ENCODE results near the gene UBA3. TPM values are rescaled to one million over a fixed set of nuclear protein-coding genes. Genes with fewer than 3 reads are reported as not detected.

UBA3 gene
- 53.2 and 55.6 TPM in 2 replicates for total RNA-seq

DNA sequence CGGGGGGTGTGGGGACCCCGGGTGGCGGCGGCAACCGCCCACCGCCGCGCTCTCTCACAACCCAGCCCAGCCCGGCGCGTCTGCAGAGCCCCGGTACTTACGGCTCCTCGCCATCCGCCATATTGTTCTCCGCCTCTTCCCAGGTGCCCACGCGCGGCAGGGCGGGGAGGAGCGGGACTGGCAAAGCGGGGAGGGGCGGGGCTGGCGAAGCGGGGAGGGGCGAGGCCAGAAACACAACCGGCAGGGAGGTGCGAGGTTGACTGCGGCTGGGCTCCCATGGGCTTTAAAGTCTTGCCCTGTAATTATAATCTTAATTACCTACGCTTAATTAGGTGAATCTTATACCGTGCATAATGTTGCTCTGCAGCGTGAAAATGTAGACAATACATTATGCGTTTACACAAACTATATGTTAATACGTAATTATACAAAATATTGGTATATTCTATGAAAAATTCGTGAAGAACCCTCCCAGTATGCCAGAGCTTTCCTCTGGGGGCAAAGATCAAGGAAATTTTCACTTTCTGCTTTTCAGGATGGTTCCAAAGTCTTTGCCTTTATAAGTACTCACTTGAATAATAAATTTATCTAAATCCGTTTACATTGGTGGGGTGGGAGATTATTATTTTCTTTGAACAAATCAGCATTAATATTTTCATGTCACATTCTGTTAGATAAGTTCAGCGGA lies at the start of gene UBA3:
UBA3 (minus strand) TSS at position 133 of the 688 bp plus-strand sequence; CDS start at position 121, 12 bp downstream.
- DNase-seq (ENCODE audit: low read depth in 2 of 2): peak; percentile 90 to 91

GRCh38 chr3:69129531-69129930 lies 49.4 kb upstream of the UBA3 start:
- no peak for DNase-seq (ENCODE audit: low read depth in 2 of 2)

- no peak for DNase-seq (ENCODE audit: low read depth in 2 of 2)
Measured at GRCh38 chr3:69128509-69128908, 48.3 kb upstream of the UBA3 start.

- no peak for DNase-seq (ENCODE audit: low read depth in 2 of 2)
Measured at GRCh38 chr3:69126999-69127398, 46.8 kb upstream of the UBA3 start.

DNA sequence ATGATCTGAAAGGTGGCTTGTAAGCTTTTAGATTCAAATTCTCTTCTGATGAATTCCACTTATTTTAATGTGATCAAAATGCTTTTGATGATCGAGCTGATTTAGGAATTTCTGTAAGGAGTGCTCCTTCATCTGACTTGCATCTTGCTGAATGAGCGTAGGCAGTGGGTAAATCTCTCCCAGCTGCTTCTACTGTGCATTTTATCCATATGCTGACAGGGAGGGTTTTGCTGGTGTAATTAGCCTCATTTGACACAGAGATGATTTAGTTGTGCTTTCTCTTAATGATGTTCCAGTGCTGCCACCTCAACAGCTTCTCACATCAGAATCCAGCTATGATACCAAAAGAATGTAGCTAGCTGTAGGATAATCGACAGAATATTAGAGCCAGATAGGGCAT lies 46.1 kb upstream of the UBA3 start:
- DNase-seq (ENCODE audit: low read depth in 2 of 2): no peak

GRCh38 chr3:69122403-69122802 lies 42.2 kb upstream of the UBA3 start, which contains the start of gene LMOD3:
Gene LMOD3 (minus strand): TSS chr3:69122595. CDS start chr3:69122386, 209 bp downstream.
- DNase-seq (ENCODE audit: low read depth in 2 of 2): peak in 1 of 2 donors; percentile 32

DNA sequence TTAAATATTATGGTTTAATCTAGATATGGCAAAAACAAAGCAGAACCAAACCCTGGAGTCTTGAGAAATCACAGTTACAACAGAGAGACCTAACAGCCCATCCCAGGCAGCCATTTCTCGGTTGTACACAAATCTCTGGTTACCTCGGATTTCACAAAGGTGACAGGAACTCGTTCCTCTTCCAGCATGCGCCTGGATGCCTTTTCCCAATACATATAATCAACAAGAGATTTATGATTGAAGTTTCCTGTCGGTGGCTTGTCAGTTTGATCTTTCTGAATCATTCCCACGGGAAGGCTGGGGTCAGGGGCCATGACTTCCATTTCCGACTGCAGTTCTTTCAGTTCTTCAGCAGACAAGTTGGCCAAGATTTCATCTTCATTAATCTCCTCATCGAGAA lies 41.8 kb upstream of the UBA3 start:
- DNase-seq (ENCODE audit: low read depth in 2 of 2): peak; percentile 17 to 70

- no peak for DNase-seq (ENCODE audit: low read depth in 2 of 2)
Measured at GRCh38 chr3:69121513-69121912, 41.3 kb upstream of the UBA3 start.

DNA sequence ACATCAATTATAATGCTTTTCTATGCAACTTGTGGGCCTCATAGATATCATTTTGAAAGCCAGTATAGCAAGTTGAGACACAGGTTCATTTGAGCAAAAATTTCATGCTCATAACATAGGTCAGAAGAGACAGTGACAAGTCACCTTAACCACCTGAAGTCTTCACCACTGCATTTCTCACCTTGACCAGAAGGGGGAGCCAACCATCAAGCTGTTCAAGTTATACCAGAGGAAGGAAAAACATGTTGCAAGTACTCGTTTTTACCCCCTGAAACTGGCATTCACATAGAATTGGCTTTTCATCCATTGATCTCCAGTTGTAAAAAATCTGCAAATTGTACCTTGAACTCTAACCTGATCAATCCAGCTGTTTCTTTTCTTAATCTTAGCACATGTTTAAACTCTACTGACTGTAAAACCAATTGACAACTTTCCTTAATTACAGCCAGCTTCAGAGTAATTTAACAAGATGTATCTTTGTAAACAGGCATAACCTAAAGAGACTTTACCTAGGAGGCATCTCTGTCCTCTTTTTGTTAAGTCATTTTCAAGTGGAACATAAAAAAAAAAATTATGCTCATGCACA lies 40.8 kb upstream of the UBA3 start:
- peak; percentile 83 to 84 for DNase-seq (ENCODE audit: low read depth in 2 of 2)

DNA sequence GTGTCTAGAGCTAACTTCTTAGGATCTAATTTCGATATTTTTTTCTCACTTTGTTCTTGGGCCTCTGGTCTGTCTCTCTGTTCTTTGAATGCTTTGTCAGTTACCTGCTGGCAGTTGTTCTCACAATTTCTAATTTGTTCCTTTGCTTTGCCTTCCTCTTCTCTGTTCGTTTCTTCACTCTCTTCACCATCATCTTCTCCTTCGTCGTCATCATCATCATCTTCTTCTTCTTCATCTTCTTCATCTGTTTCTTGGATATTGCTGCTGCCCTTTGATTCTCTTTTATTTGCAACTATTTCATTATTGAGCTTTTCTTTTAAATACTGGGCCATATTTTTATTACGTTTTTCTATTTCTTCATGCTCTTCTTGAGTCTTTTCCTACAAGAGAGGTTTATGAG lies 39.5 kb upstream of the UBA3 start:
- DNase-seq (ENCODE audit: low read depth in 2 of 2): no peak

DNA sequence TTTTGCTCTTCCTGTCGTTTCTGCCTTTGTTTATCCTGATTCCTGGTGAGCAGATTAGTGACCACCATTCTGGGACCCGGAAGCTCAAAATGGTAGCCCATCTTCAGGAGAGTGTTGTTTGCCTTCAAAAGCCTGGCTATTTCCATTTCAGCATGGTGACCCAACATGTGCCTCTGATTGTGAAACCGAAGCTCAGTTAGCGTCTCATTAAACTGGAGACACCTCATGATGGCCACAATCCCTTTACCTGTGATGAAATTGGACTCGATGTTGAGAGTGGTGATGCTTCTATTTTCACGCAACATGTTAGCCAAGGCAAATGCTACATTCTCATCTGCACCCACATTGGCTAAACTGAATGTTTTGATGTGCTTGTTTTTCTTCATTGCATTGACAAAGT lies 39.0 kb upstream of the UBA3 start:
- DNase-seq (ENCODE audit: low read depth in 2 of 2): no peak

GRCh38 chr3:69118555-69118954 lies 38.4 kb upstream of the UBA3 start:
- no peak for DNase-seq (ENCODE audit: low read depth in 2 of 2)

GRCh38 chr3:69116897-69117296 lies 36.7 kb upstream of the UBA3 start:
- no peak for DNase-seq (ENCODE audit: low read depth in 2 of 2)

DNA sequence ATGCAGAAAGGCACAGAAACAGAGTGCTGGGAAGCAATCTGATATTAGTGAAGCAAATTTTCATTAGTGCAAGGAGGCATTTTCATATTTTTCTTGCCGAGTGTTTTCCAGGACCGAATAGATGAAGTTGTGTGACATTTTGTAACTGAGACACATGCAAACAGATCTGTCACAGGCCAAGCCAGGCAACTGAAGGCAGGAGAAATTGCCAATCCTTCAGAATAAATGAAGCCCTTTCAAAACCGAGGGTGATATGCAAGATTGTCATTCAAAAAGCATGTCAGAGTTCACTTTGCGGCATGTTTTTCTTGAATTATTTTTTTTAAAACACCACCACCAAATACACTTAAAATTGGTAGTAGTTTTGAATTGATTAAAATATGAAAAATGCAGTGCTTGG lies 36.0 kb upstream of the UBA3 start:
- DNase-seq (ENCODE audit: low read depth in 2 of 2): no peak

DNA sequence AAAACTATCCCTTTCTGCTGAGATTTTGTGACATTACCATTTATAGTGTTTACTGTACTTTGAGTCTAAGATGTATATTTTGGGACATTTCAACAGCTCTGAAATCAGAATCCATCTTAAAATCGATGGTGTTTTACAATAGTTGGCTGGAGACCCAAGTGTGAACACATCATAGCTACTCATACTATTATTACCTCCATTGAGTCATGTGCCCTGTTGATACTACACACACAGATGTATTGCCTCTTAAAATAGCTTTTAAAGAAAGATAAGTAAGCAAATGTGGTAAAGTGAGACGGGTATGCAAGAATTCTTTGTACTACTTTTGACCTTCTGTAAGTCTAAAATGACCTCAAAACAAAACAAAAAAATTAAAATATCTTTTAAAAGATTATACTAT lies 35.6 kb upstream of the UBA3 start:
- DNase-seq (ENCODE audit: low read depth in 2 of 2): peak in 1 of 2 donors; percentile 32

DNA sequence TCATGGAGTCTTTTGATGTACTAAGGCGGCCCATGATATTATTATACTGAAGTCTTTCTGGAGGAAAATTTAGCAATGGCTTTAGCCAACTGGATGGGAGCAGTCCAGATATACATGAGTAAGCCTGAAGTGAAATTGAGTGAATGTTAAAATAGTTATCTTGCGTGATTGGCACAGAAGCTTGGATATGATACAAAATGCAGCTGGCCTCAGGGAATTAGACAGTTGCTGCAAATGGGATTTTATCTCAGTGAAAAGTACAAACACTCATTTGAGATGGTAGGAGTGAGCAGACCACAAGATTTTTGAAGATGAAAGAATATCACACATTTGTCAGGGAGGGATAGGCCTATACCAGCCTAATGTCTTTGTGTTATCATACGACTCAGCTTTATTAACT lies 33.4 kb upstream of the UBA3 start:
- no peak for DNase-seq (ENCODE audit: low read depth in 2 of 2)

DNA sequence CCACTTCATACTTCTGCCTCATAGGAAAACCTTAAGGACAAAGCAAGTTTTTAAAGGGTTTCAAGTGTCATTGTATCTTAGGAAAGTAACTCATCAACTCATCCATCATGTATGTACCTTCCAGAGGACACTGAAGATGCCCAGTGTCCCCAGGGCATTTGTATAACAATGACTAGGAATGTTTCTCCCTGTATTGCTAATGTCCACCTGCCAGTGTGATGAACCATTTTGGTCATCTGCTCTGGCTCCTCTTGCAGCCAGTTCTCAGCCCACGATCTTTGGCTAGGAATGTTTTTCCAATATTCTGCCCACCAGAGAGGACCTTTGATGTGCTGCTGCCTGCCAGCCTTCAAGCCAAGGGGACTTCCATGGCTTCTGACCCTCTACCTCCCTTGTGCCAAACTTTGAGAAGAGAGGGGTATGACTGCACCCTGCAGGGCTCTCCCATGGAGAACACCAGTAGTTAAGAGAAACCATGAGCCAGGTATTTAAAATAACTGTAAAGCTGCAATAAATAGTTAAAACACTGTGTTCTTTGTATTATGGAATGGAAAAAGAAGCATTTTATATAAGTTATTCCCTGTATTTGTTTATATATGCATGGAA lies 30.9 kb upstream of the UBA3 start:
- no peak for DNase-seq (ENCODE audit: low read depth in 2 of 2)

DNA sequence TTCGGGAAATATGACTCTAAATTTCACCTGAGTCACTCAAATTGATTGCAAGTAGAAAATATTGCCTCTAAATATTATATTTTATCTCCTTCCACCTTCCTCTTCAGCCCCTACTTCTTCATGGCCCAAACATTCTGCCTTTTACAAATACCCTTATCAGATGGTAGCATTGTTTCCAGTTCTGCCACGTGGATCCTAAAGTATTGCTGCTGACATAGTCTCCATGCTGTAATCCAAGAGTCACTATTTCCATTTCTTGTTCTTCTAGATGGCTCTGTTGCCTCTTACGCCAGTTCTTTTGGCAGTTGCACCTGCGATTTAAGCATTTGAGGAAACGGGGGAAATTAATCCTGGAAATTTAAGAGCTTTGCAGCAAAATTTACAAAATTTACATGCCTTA lies 28.6 kb upstream of the UBA3 start:
- DNase-seq (ENCODE audit: low read depth in 2 of 2): no peak

DNA sequence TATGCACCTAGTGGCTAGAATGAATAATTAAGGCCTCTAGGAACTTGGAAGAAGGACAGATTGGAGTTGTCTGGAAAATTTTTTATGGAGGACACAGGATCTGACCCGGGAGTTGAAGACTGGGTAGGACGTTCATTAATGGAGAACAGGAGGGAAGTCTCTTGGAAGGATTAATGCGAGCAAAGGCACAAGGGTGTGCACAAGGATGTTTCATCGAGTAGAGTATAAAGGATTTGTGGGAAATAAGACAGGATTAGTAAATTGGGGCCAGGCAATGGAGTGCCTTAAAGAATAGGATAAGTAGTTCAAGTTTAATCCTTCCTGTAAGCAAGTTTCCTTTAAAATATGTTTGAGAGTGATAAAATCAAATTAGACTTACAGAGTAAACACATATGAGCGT lies 27.7 kb upstream of the UBA3 start:
- no peak for DNase-seq (ENCODE audit: low read depth in 2 of 2)

DNA sequence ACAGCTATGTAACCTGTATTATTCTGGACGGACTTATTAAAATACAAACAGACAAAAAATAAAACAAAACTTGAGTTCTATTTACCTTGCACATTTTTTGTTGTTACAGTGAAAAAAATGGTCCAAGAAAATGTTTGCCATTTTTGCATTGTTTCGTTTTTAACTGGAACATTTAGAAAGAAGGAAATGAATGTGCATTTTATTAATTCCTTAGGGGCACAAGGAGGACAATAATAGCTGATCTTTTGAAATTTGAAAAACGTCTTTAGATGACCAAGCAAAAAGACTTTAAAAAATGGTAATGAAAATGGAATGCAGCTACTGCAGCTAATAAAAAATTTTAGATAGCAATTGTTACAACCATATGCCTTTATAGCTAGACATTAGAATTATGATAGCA lies 25.2 kb upstream of the UBA3 start:
- DNase-seq (ENCODE audit: low read depth in 2 of 2): no peak

- DNase-seq (ENCODE audit: low read depth in 2 of 2): no peak
Measured at GRCh38 chr3:69104586-69104985, 24.4 kb upstream of the UBA3 start.

GRCh38 chr3:69103123-69103522 lies 23.0 kb upstream of the UBA3 start:
- DNase-seq (ENCODE audit: low read depth in 2 of 2): no peak

DNA sequence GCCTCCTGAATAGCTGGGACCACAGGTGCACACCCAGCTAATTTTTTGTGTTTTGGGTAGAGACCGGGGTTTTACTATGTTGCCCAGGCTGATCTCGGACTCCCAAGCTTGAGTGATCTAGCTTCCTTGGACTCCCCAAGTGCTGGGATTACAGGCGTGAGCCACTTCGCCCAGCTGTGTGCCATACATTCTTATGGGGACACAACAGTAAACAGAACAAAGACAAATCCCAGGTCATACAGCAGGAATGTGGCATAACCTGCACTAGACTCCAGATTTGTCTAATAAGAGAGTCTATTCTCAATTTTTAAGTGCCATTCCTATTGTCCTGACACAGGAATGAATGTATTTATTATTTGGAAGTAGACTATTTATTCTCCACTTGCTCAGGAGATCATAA lies 22.2 kb upstream of the UBA3 start:
- no peak for DNase-seq (ENCODE audit: low read depth in 2 of 2)

All from lung microvascular endothelial cell (primary cell).